ENCODE results near the gene PTPRO. TPM values are rescaled to one million over a fixed set of nuclear protein-coding genes. Genes with fewer than 3 reads are reported as not detected.

The PTPRO gene
- total RNA-seq, 1 donor from 2014 or later, result 0.49 TPM

DNA sequence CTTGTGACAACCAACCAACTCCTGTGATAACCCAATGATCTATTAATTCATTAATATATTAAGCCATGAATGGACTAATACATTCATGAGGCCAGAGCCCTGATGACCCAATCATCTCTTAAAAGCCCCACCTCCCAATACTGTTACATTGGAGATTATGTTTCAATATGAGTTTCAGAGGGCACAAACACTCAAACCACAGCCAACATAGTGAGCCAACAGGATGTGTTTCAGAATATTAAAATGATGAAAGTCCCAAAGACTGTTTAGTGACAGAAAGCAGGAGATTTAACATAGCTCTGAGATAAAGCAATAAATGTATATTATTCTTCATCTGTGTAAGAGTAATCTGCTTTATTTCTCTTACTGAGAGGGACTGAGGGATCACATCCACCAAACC lies 71.7 kb downstream of the PTPRO start:
- H3K27ac ChIP-seq, result no peak overlapping the region
- no peak overlapping the region for H3K4me3 ChIP-seq
- H3K9me3 ChIP-seq, result no peaks in the 10 kb centered on the region
- TF ChIP-seq POLR2AphosphoS5 (IDR thresholded peaks at IDR 0.05; ENCODE audit: insufficient read depth in 1 of 2, low read depth in 1 of 2) (no peak), CTCF (IDR thresholded peaks at IDR 0.05) (no peak), POLR2A (IDR thresholded peaks at IDR 0.05) (no peak)
- no peaks in the 10 kb centered on the region for H3K36me3 ChIP-seq
- H3K4me1 ChIP-seq, result no peaks in the 10 kb centered on the region
- no peaks in the 10 kb centered on the region for H3K27me3 ChIP-seq
- intact Hi-C loops (cut with DNase I), result no loop called here
- no peak for DNase-seq (ENCODE audit: extremely low spot score in 2 of 2)

- DNase-seq (ENCODE audit: extremely low spot score in 2 of 2), result no peak
- Histone ChIP-seq H3K4me3 (no peak overlapping the region), H3K27me3 (no peaks in the 10 kb centered on the region), H3K36me3 (no peaks in the 10 kb centered on the region), H3K4me1 (no peaks in the 10 kb centered on the region), H3K9me3 (no peaks in the 10 kb centered on the region), H3K27ac (no peak overlapping the region)
- TF ChIP-seq POLR2A (IDR thresholded peaks at IDR 0.05) (no peak), POLR2AphosphoS5 (IDR thresholded peaks at IDR 0.05; ENCODE audit: insufficient read depth in 1 of 2, low read depth in 1 of 2) (no peak), CTCF (IDR thresholded peaks at IDR 0.05) (no peak)
- intact Hi-C loops (cut with DNase I), result no loop called here
Observed at GRCh38 chr12:15404485-15404884, 82.2 kb downstream of the PTPRO start.

GRCh38 chr12:15405606-15406005 lies 83.3 kb downstream of the PTPRO start:
- intact Hi-C loops (cut with DNase I), result no loop called here
- no peak for DNase-seq (ENCODE audit: extremely low spot score in 2 of 2)
- H3K9me3 ChIP-seq, result no peaks in the 10 kb centered on the region
- no peak overlapping the region for H3K4me3 ChIP-seq
- H3K27me3 ChIP-seq, result no peaks in the 10 kb centered on the region
- H3K4me1 ChIP-seq, result no peaks in the 10 kb centered on the region
- no peaks in the 10 kb centered on the region for H3K36me3 ChIP-seq
- TF ChIP-seq POLR2AphosphoS5 (IDR thresholded peaks at IDR 0.05; ENCODE audit: insufficient read depth in 1 of 2, low read depth in 1 of 2), result no peak
- TF ChIP-seq CTCF (IDR thresholded peaks at IDR 0.05), result no peak
- TF ChIP-seq POLR2A (IDR thresholded peaks at IDR 0.05), result no peak
- no peak overlapping the region for H3K27ac ChIP-seq

DNA sequence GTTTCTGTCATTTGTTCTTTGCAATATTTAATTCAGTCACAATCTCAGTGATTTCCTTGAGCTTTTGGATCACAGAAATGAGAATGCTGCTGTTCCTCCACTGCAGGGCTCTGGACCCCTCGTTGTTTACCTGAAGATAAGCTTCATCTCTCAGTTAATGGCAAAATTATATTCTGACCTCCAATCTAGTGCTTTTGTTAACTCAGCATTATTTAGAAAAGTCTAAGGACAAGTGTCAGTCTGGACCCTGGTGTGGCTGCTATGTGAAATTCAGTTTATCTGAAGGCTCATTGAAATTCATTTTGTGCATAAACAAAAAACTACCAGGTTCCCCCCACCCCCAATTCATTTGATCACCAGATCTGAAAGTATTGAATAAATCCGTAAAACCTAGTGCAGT lies 84.7 kb downstream of the PTPRO start:
- H3K9me3 ChIP-seq, result no peaks in the 10 kb centered on the region
- TF ChIP-seq POLR2AphosphoS5 (IDR thresholded peaks at IDR 0.05; ENCODE audit: insufficient read depth in 1 of 2, low read depth in 1 of 2) (no peak), POLR2A (IDR thresholded peaks at IDR 0.05) (no peak), CTCF (IDR thresholded peaks at IDR 0.05) (no peak)

DNA sequence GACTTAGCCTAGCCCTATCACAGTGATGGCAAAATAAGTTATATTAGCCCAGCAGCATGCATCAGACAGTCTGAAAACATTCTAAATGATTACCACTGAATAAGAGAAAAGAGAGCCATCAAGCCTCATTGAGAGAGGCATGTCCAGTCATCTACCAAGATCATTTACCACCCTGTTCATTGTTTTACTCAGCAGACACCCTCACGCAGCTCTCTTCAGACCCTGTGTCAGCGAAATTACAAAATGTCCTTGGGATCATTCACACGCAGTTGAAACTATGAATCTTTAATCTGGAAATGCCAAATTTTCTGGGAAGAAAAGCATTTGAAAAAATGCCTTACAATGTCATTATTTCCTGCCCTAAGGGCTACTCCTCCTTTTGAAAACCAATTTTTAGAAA lies 89.5 kb downstream of the PTPRO start:
- Histone ChIP-seq H3K9me3 (no peaks in the 10 kb centered on the region), H3K27me3 (no peaks in the 10 kb centered on the region), H3K36me3 (no peaks in the 10 kb centered on the region), H3K4me1 (no peaks in the 10 kb centered on the region), H3K27ac (no peak overlapping the region), H3K4me3 (no peak overlapping the region)
- intact Hi-C loops (cut with DNase I), result no loop called here
- DNase-seq (ENCODE audit: extremely low spot score in 2 of 2), result no peak
- no peak for TF ChIP-seq POLR2A (IDR thresholded peaks at IDR 0.05)
- no peak for TF ChIP-seq POLR2AphosphoS5 (IDR thresholded peaks at IDR 0.05; ENCODE audit: insufficient read depth in 1 of 2, low read depth in 1 of 2)
- no peak for TF ChIP-seq CTCF (IDR thresholded peaks at IDR 0.05)

More for the DNA sequence above, 84.7 kb downstream of the PTPRO start:
- Histone ChIP-seq H3K27ac (no peak overlapping the region), H3K27me3 (no peaks in the 10 kb centered on the region), H3K4me3 (no peak overlapping the region), H3K36me3 (no peaks in the 10 kb centered on the region), H3K4me1 (no peaks in the 10 kb centered on the region)
- intact Hi-C loops (cut with DNase I), result no loop called here
- DNase-seq (ENCODE audit: extremely low spot score in 2 of 2), result no peak
